SK-N-MC (cell line): ENCODE measurements around the gene ATP9B.

Experiments used
- EZH2 ChIP-seq: fragments of 200-600 bp; sonication (generic); IDR thresholded peaks from one replicate; pipeline ENCODE4 v1.6.1; 2017; ENCODE audit warnings: antibody characterized with exemption
- FOXP2 ChIP-seq: optimal IDR thresholded peaks from 2 replicates; pipeline ENCODE3; 2011; ENCODE audit warnings: mild to moderate bottlenecking, moderate library complexity; ENCODE audit not compliant: insufficient read depth; ENCODE audit errors: extremely low read length, control extremely low read depth
- POLR2AphosphoS5 ChIP-seq: IDR thresholded peaks from 2 replicates; pipeline ENCODE4 v1.6.1; 2012; ENCODE audit warnings: mild to moderate bottlenecking, low read depth, low read length, borderline replicate concordance

GRCh38 chr18:79318142-79318673, 249.0 kb downstream of the ATP9B start:
- TF ChIP-seq EZH2 (no peak), POLR2AphosphoS5 (no peak), FOXP2 (no peak)
